GM19397 (cell line): ENCODE measurements around the gene LAMC1.

ENCODE experiments used
- ATAC-seq: cut with Tn5 transposase; IDR thresholded peaks from one replicate; pipeline ENCODE4 v1.9.1; 2021; ENCODE audit warnings: mild to moderate bottlenecking, moderate library complexity; ENCODE audit not compliant: unreplicated experiment

LAMC1 gene

GRCh38 chr1:183180634-183181056, 157.4 kb downstream of the LAMC1 start:
- ATAC-seq: peak; percentile 58

GRCh38 chr1:183185941-183186490, 162.8 kb downstream of the LAMC1 start, which contains the start of gene LAMC2:
TSS of gene LAMC2 (plus strand) at chr1:183186264. CDS start at chr1:183186353, 89 bp downstream.
- ATAC-seq: no peak

GRCh38 chr1:183186841-183187240, 163.6 kb downstream of the LAMC1 start:
- ATAC-seq: no peak

- no peak for ATAC-seq
These were observed 165.0 kb downstream of the LAMC1 start for GRCh38 chr1:183188240-183188639.

GRCh38 chr1:183191833-183192232, 168.6 kb downstream of the LAMC1 start:
- no peak for ATAC-seq

- ATAC-seq: no peak
These were observed 170.8 kb downstream of the LAMC1 start for GRCh38 chr1:183193963-183194525.

GRCh38 chr1:183194527-183195141, 171.4 kb downstream of the LAMC1 start:
- ATAC-seq: peak; percentile 97

GRCh38 chr1:183195142-183195574, 171.9 kb downstream of the LAMC1 start:
- ATAC-seq: peak; percentile 3
